ENCODE results near the gene ASTN1. TPM values are rescaled to one million over a fixed set of nuclear protein-coding genes. Genes with fewer than 3 reads are reported as not detected.

Gene ASTN1
- total and polyA plus RNA-seq, 2 of the 4 experiments (the other 2 are of a cell fraction): under 0.01 to 0.07 TPM

DNA sequence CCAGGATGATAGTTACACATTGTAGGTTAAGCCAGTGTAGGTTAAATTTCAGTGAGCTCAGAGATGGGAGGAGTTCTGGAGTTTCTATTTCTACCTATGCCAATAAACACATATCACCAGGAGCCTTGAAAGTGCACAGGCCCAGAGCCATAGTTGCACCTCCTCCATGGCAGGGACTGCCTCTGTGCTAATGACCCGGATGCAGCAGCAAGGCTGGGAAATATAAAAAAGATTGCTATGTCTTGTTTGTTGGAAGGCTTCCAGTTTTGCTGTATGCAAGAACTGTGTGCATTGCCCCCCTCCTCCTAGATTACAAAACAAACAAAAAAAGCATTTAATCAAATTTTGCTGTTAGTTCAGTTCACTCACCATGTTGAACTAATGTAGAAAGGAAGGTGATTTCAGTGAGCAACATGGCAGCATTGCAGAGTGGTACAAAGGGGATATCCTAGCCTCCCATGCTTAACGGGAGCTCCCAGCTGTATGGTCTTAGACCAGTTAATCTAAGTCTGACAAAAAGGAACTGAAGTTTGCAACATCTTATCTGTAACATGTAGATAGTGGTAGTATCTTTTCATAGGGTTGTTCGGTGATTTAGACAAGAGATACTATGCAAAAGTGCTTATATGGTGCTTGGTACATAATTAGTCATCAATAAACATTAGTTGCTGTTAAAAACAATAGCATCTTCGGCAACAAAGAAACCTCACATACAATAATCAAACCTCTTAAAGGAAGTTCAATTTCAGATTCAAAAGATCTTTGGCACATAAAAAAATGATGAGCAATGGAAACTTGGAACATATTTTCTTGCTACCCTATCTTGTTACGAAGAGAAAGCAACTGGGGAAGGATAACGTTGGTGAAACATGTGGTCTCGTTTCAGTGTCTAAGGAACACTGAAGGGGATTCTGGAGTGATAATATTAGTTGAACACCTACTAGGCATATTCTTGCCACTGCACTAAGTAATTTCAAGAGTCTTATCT, 309.5 kb downstream of the ASTN1 start:
- H3K79me1 ChIP-seq (ENCODE audit: low read depth in 1 of 2, low read length in 2 of 2): no peaks in the 10 kb centered on the region
- no peak overlapping the region for H3K18ac ChIP-seq (ENCODE audit: low read depth, low read length)
- TF ChIP-seq CHD1 (IDR thresholded peaks at IDR 0.05; ENCODE audit: low read depth, low read length) (no peak), MAFK (IDR thresholded peaks at IDR 0.05; ENCODE audit: low read depth, low read length) (no peak), MXI1 (IDR thresholded peaks at IDR 0.05; ENCODE audit: borderline replicate concordance, low read depth, low read length) (no peak), CEBPB (IDR thresholded peaks at IDR 0.05; ENCODE audit: low read depth, low read length) (no peak), RFX5 (IDR thresholded peaks at IDR 0.05; ENCODE audit: low read depth, low read length) (no peak), FOS (IDR thresholded peaks at IDR 0.05; ENCODE audit: low read depth, low read length) (no peak), POLR2A (IDR thresholded peaks at IDR 0.05; ENCODE audit: low read depth, low read length) (no peak), MAZ (IDR thresholded peaks at IDR 0.05; ENCODE audit: borderline replicate concordance, low read depth, low read length) (no peak), BHLHE40 (IDR thresholded peaks at IDR 0.05; ENCODE audit: low read depth, low read length) (no peak), RAD21 (IDR thresholded peaks at IDR 0.05; ENCODE audit: low read length) (no peak), SMC3 (IDR thresholded peaks at IDR 0.05; ENCODE audit: low read depth, low read length) (no peak)
- no peak overlapping the region for H2BK5ac ChIP-seq (ENCODE audit: low read depth, low read length, poor library complexity, severe bottlenecking)
- no peak overlapping the region for H2BK120ac ChIP-seq (ENCODE audit: low read depth, low read length)
- no peak overlapping the region for H2AFZ ChIP-seq (replicated peaks; ENCODE audit: low read length, poor library complexity)
- H3K4ac ChIP-seq (ENCODE audit: low read depth, low read length): no peak overlapping the region
- no peaks in the 10 kb centered on the region for H3K27me3 ChIP-seq (ENCODE audit: control insufficient read depth, insufficient read depth, low read length)
- no peaks in the 10 kb centered on the region for H3K36me3 ChIP-seq (ENCODE audit: control insufficient read depth, insufficient read depth, low read length)
- H3K9me1 ChIP-seq (ENCODE audit: insufficient read depth, low read length): no peaks in the 10 kb centered on the region
- POLR2A ChIA-PET (ENCODE audit: unreplicated experiment): no interaction called here
- H3K4me2 ChIP-seq (ENCODE audit: low read depth, low read length): no peak overlapping the region
- in situ Hi-C loops (cut with MboI; ENCODE audit: low sequenced_read_pairs) (loop anchor here (25.0 kb wide), 1 partner anchor 1693 kb away; no protein-coding TSS in a partner anchor), dilution Hi-C loops (cut with HindIII; ENCODE audit: low sequenced_read_pairs, unreplicated experiment) (no loop called here), intact Hi-C loops (cut with micrococcal nuclease) (no loop called here)
- H3K4me3 ChIP-seq (ENCODE audit: insufficient read depth, low read depth, low read length): no peak overlapping the region
- no peak overlapping the region for H4K5ac ChIP-seq (ENCODE audit: low read depth, low read length)
- H4K91ac ChIP-seq (ENCODE audit: insufficient read depth, low read depth, low read length): no peak overlapping the region
- no peaks in the 10 kb centered on the region for H3K4me1 ChIP-seq (ENCODE audit: control insufficient read depth, insufficient read depth, low read length)
- DNase-seq (no peak), ATAC-seq (ENCODE audit: low read depth) (no peak)
- no peak overlapping the region for H2AK9ac ChIP-seq (replicated peaks; ENCODE audit: low read depth, low read length, poor library complexity)
- no peak overlapping the region for H3K9ac ChIP-seq (ENCODE audit: low read depth, low read length)
- no peak overlapping the region for H3K27ac ChIP-seq (ENCODE audit: insufficient read depth, low read length)
- no peak overlapping the region for H2BK20ac ChIP-seq (ENCODE audit: low read depth, low read length)
- H3K9me3 ChIP-seq (ENCODE audit: control insufficient read depth, insufficient read depth, low read length): no peaks in the 10 kb centered on the region
- no peak overlapping the region for H3K56ac ChIP-seq (ENCODE audit: extremely low read depth, insufficient read depth, low read length)
- CTCF ChIA-PET: no interaction called here
- no peak overlapping the region for H3K14ac ChIP-seq (replicated peaks; ENCODE audit: low read depth, low read length)
- H2BK15ac ChIP-seq (ENCODE audit: low read depth, low read length): no peak overlapping the region
- no peak overlapping the region for H4K8ac ChIP-seq (ENCODE audit: low read depth in 2 of 2, low read length in 2 of 2)
- no peak overlapping the region for H3K23ac ChIP-seq (ENCODE audit: low read depth, low read length)
- H4K20me1 ChIP-seq (ENCODE audit: insufficient read depth, low read length): no peaks in the 10 kb centered on the region
- WGBS, 2 experiments (ENCODE audit: extremely low coverage in 2 of 2, insufficient read length in 1 of 2): 0% methylated on average over 1 of the region's 7 CpGs; no CpG with 5 or more reads in 1 of the 2 experiments
- BruUV-seq (replicated peaks): no TSS peak
- no peak overlapping the region for H2AK5ac ChIP-seq (ENCODE audit: low read depth, low read length)

Measured in IMR-90 (cell line).